ENCODE data around the gene STOX2. TPM values are rescaled to one million over a fixed set of nuclear protein-coding genes. Genes with fewer than 3 reads are reported as not detected.
A peak's percentile ranks its signal among the peaks of the same experiment; 100 is the strongest.

Gene STOX2
- polyA plus RNA-seq, 1 donor from 2014 or later = not detected

GRCh38 chr4:184003433-184003832, 98.3 kb downstream of the STOX2 start:
- Mint-ChIP-seq H3K9me3 (no peaks in the 10 kb centered on the region), H3K4me1 (no peaks in the 10 kb centered on the region), H3K27ac (no peak overlapping the region), H3K27me3 (peaks cover 4% of the 10 kb centered on the region), H3K4me3 (no peak overlapping the region), H3K36me3 (no peaks in the 10 kb centered on the region)

- H3K4me1 Mint-ChIP-seq = no peaks in the 10 kb centered on the region
- H3K9me3 Mint-ChIP-seq = no peaks in the 10 kb centered on the region
- H3K27ac Mint-ChIP-seq = no peak overlapping the region
- H3K27me3 Mint-ChIP-seq = peaks cover 4% of the 10 kb centered on the region
- H3K36me3 Mint-ChIP-seq = no peaks in the 10 kb centered on the region
- H3K4me3 Mint-ChIP-seq = no peak overlapping the region
These were observed 102.8 kb downstream of the STOX2 start for GRCh38 chr4:184007891-184008290.

GRCh38 chr4:184010696-184011095, 105.6 kb downstream of the STOX2 start:
- no peaks in the 10 kb centered on the region for H3K36me3 Mint-ChIP-seq
- no peaks in the 10 kb centered on the region for H3K27me3 Mint-ChIP-seq
- H3K4me1 Mint-ChIP-seq = no peaks in the 10 kb centered on the region
- H3K9me3 Mint-ChIP-seq = no peaks in the 10 kb centered on the region
- no peak overlapping the region for H3K4me3 Mint-ChIP-seq
- H3K27ac Mint-ChIP-seq = no peak overlapping the region

- Mint-ChIP-seq H3K4me3 (no peak overlapping the region), H3K27ac (no peak overlapping the region), H3K4me1 (no peaks in the 10 kb centered on the region), H3K27me3 (no peaks in the 10 kb centered on the region), H3K9me3 (no peaks in the 10 kb centered on the region), H3K36me3 (no peaks in the 10 kb centered on the region)
These were observed 106.8 kb downstream of the STOX2 start for GRCh38 chr4:184011826-184012380.

- Mint-ChIP-seq H3K27ac (no peak overlapping the region), H3K4me3 (no peak overlapping the region), H3K9me3 (no peaks in the 10 kb centered on the region), H3K36me3 (no peaks in the 10 kb centered on the region), H3K4me1 (no peaks in the 10 kb centered on the region), H3K27me3 (no peaks in the 10 kb centered on the region)
These were observed 107.8 kb downstream of the STOX2 start for GRCh38 chr4:184012937-184013336.

- H3K4me3 Mint-ChIP-seq = no peak overlapping the region
- no peak overlapping the region for H3K27ac Mint-ChIP-seq
- H3K27me3 Mint-ChIP-seq = no peaks in the 10 kb centered on the region
- H3K4me1 Mint-ChIP-seq = no peaks in the 10 kb centered on the region
- no peaks in the 10 kb centered on the region for H3K9me3 Mint-ChIP-seq
- H3K36me3 Mint-ChIP-seq = no peaks in the 10 kb centered on the region
These were observed 109.2 kb downstream of the STOX2 start for GRCh38 chr4:184014301-184014700.

- Mint-ChIP-seq H3K27me3 (no peaks in the 10 kb centered on the region), H3K36me3 (no peaks in the 10 kb centered on the region), H3K4me3 (no peak overlapping the region), H3K27ac (no peak overlapping the region), H3K9me3 (no peaks in the 10 kb centered on the region), H3K4me1 (peaks cover 0 to 1% (median 0%) of the 10 kb centered on the region in 3 donors)
These were observed 111.9 kb downstream of the STOX2 start for GRCh38 chr4:184016759-184017668.

GRCh38 chr4:184019076-184019475, 114.0 kb downstream of the STOX2 start:
- no peaks in the 10 kb centered on the region for H3K27me3 Mint-ChIP-seq
- H3K4me1 Mint-ChIP-seq = peaks cover 0 to 1% (median 0%) of the 10 kb centered on the region in 3 donors
- no peaks in the 10 kb centered on the region for H3K36me3 Mint-ChIP-seq
- no peak overlapping the region for H3K4me3 Mint-ChIP-seq
- H3K9me3 Mint-ChIP-seq = peaks cover 0 to 2% (median 0%) of the 10 kb centered on the region in 3 donors
- no peak overlapping the region for H3K27ac Mint-ChIP-seq

- Mint-ChIP-seq H3K36me3 (no peaks in the 10 kb centered on the region), H3K4me3 (no peak overlapping the region), H3K27me3 (no peaks in the 10 kb centered on the region), H3K4me1 (peaks cover 0 to 1% (median 0%) of the 10 kb centered on the region in 3 donors), H3K27ac (no peak overlapping the region), H3K9me3 (peaks cover 0 to 2% (median 0%) of the 10 kb centered on the region in 3 donors)
These were observed 114.8 kb downstream of the STOX2 start for GRCh38 chr4:184019667-184020623.

- H3K4me3 Mint-ChIP-seq = no peak overlapping the region
- H3K9me3 Mint-ChIP-seq = peaks cover 0 to 2% (median 0%) of the 10 kb centered on the region in 3 donors
- H3K27ac Mint-ChIP-seq = no peak overlapping the region
- H3K4me1 Mint-ChIP-seq = peaks cover 0 to 1% (median 0%) of the 10 kb centered on the region in 3 donors
- H3K27me3 Mint-ChIP-seq = no peaks in the 10 kb centered on the region
- H3K36me3 Mint-ChIP-seq = no peaks in the 10 kb centered on the region
These were observed 116.3 kb downstream of the STOX2 start for GRCh38 chr4:184021389-184021788.

GRCh38 chr4:184022679-184023383, 117.7 kb downstream of the STOX2 start:
- H3K4me1 Mint-ChIP-seq = peaks cover 0 to 4% (median 2%) of the 10 kb centered on the region in 3 donors
- no peak overlapping the region for H3K4me3 Mint-ChIP-seq
- peaks cover 0 to 2% (median 0%) of the 10 kb centered on the region in 3 donors for H3K9me3 Mint-ChIP-seq
- no peak overlapping the region for H3K27ac Mint-ChIP-seq
- peaks cover 1% of the 10 kb centered on the region for H3K27me3 Mint-ChIP-seq
- no peaks in the 10 kb centered on the region for H3K36me3 Mint-ChIP-seq

- no peaks in the 10 kb centered on the region for H3K36me3 Mint-ChIP-seq
- H3K27me3 Mint-ChIP-seq = peaks cover 14% of the 10 kb centered on the region
- peaks cover 0 to 2% (median 0%) of the 10 kb centered on the region in 3 donors for H3K9me3 Mint-ChIP-seq
- H3K27ac Mint-ChIP-seq = no peak overlapping the region
- H3K4me3 Mint-ChIP-seq = no peak overlapping the region
- peaks cover 10 to 19% (median 16%) of the 10 kb centered on the region in 3 donors for H3K4me1 Mint-ChIP-seq
These were observed 119.5 kb downstream of the STOX2 start for GRCh38 chr4:184024637-184025036.

- Mint-ChIP-seq H3K27ac (no peak overlapping the region), H3K4me1 (peaks cover 10 to 18% (median 16%) of the 10 kb centered on the region in 3 donors), H3K27me3 (peaks cover 15% of the 10 kb centered on the region), H3K9me3 (peaks cover 0 to 6% (median 0%) of the 10 kb centered on the region in 3 donors), H3K4me3 (peak overlapping the region; percentile 10 to 93 (median 78)), H3K36me3 (no peaks in the 10 kb centered on the region)
These were observed 123.7 kb downstream of the STOX2 start for GRCh38 chr4:184028561-184029374.
